Measurements from ENCODE around the gene PLTP.
"Not testable (repeated sequence)": the region's sequence is repeated elsewhere in the genome, so short reads cannot be mapped to it uniquely, and the experiment has no call there.

The PLTP gene

DNA sequence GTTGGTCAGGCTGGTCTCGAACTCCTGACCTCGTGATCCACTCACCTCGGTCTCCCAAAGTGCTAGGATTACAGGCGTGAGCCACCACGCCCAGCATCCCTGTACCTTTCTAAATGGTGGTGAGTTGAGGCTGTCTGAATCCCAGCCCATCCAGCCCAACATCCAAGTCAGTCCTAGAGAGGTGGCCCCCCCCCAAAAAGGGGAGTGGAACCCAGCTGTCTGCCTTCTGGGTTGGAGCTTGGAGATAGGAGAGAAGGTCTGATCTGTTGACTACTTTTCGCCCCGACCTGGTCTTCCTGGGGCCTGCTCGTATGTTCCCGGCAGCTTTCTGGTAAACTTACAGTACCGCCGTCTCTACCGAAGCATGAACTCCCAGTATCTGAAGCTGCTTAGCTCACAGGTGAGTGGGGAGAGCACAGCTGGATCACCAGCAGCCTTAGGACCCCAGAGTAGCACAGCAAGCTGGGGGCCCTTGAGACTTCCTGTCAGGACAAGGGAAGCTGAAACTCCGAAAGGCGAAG is 15.3 kb downstream of the PLTP start:
- DNase-seq: no peak

DNA sequence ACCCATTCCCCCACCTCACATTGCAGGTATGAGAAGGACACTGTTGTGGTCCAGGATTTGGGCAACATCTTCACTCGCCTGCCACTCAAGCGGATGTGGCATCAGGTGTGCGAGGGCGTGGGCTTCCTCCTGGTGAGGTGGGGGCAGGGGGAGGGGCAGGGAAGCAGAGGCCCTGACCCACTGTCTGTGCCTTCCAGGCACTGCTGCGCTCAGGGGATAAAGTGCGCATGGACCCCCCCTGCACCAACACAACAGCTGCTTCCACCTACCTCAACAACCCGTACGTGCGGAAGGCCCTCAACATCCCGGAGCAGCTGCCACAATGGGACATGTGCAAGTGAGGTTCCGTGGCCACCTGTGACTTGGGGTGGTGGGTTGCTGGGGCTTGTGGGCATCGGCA is 17.2 kb downstream of the PLTP start:
- no peak for DNase-seq

DNA sequence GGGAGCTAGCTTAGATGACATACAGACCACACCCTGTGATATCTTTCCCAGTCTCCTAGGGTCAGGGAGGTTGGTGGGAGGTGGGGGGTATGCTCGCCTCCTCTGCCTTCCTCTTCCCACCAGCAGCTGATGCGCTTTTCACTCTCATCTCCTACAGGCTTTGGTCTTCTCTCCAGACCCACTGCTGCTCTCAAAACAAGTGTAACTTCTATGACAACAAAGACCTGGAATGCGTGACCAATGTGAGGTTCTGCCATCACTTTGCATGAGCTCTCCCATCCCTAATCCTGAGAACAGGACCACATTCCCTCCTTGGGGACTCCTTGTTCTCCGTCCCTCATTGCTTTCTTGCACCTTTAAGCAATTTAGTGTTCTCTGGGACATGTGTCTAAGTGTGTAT is 18.1 kb downstream of the PLTP start:
- DNase-seq: no peak

- no peak for DNase-seq
Observed at GRCh38 chr20:45892828-45893500, 19.0 kb downstream of the PLTP start.

GRCh38 chr20:45892049-45892825 is 19.7 kb downstream of the PLTP start:
- no peak for DNase-seq

DNA sequence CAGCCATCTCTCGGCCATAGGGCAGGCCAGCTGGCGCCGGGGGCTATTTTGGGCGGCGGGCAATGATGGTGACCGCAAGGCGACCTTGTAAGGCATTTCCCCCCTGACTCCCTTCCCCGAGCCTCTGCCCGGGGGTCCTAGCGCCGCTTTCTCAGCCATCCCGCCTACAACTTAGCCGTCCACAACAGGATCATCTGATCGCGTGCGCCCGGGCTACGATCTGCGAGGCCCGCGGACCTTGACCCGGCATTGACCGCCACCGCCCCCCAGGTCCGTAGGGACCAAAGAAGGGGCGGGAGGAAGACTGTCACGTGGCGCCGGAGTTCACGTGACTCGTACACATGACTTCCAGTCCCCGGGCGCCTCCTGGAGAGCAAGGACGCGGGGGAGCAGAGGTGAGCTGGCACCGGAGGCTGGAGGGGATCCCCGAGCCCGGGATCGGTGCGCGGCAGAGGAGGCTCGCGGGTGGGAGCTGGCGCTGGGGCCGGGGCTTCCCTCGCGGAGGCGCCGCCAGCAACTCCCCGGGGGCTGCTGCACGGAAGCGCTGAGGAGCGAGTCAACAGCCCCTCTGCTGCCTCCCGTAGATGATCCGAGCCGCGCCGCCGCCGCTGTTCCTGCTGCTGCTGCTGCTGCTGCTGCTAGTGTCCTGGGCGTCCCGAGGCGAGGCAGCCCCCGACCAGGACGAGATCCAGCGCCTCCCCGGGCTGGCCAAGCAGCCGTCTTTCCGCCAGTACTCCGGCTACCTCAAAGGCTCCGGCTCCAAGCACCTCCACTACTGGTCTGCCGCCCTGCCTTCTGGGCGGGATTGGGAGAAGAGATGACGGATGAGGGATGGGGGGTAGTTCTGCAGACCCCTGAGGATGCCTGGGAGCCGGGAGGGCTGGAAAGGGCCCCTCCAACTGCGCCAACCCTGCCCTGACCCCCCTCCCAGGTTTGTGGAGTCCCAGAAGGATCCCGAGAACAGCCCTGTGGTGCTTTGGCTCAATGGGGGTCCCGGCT is 20.7 kb downstream of the PLTP start, which contains the start of the genes CTSA and NEURL2:
CTSA (plus strand) TSS at position 351 of the 999 bp plus-strand sequence; CDS start at position 585, 234 bp downstream.
NEURL2 (minus strand) TSS at position 224 of the 999 bp plus-strand sequence; CDS start at position 7, 217 bp downstream.
- peak; percentile 83 for DNase-seq

DNA sequence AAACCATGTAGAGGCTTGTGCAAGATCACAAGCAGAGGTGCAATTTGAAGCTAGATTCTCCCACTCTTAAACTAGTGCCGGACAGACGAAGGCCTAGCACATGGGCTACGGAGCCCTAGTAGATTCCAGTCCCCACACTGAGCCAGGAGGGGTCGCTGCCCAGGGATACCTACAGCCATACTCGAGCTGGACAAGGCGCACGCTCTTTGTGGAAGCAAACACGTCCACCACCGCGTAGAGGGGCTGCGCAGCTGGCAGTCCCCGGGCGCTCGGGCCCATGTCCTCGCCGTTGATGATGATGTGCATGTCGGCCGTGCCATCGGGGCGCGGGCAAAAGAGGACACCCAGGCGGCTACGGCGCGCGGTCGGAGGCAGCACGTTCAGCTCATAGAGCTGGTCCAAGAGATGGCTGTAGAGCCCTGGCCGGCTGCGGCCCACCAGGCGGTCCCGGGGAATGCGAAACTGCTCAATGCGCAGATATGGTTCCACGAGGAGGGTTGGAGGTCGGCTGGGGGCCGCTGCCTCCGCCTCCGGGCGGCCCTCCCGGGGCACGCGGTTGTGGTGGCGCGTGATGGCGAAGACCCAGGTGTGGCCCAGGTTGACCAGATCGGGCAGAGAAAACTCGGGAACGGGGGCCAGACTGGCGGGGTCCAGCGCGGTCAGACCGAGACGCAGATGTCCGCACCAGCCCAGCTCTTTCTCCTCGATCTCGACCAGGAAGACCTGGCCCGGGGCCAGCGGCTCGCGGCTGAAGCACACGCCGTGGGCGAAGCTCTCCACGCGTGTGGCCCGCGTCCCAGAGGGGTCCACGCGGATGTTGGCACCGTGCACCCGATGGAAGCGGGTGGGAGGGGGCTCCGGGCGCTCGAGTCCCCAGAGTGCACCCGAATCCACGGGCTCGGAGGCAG is 21.6 kb downstream of the PLTP start:
- DNase-seq: peak; percentile 46

DNA sequence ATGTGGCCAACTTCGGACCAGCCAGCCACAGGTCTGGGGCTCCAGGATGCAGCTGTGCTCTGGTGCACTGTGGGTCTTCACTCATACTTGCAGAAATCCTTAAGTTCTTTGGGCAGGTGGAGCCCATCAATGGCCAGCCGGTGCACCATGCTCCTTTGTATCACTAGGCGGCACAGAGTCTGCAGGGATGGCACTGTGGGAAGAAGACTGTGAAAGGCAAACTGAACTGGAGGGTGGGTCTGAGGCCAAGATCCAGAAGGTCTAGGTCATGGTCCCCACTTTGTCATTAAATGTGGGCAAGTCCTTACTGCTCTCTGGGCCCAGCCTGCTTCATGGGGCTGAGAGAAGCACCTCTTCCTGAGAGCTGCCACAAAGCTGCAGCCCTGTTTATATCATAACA is 23.3 kb downstream of the PLTP start:
- no peak for DNase-seq

GRCh38 chr20:45887346-45887715 is 24.6 kb downstream of the PLTP start, which contains the start of gene SPATA25:
Gene SPATA25, minus strand, starts transcription at chr20:45887622. Its CDS starts 32 bp downstream, at chr20:45887590.
- no peak for DNase-seq

GRCh38 chr20:45886590-45887345 is 25.2 kb downstream of the PLTP start:
- DNase-seq: no peak

- no peak for DNase-seq
Observed at GRCh38 chr20:45883100-45883469, 28.9 kb downstream of the PLTP start.

DNA sequence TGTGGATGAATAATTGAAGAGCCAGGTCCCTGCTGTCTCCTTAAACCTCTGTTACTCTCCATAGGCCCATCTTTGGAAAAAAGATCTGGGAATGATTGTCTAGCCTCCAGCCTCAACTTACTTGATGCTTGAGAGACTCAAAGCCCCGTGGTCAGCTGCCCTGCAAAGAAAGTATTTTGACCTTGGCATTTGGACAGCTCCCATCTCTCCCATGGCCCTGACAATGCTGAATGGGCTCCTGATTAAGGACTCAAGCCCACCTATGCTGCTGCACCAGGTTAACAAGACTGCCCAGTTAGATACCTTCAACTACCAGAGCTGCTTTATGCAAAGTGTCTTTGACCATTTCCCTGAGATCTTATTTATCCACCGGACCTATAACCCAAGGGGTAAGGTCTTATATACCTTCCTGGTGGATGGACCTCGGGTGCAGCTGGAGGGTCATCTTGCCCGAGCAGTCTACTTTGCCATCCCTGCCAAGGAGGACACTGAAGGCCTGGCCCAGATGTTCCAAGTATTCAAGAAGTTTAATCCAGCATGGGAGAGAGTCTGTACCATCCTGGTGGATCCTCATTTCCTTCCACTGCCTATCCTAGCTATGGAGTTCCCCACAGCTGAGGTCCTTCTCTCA is 29.4 kb downstream of the PLTP start:
- no peak for DNase-seq

DNA sequence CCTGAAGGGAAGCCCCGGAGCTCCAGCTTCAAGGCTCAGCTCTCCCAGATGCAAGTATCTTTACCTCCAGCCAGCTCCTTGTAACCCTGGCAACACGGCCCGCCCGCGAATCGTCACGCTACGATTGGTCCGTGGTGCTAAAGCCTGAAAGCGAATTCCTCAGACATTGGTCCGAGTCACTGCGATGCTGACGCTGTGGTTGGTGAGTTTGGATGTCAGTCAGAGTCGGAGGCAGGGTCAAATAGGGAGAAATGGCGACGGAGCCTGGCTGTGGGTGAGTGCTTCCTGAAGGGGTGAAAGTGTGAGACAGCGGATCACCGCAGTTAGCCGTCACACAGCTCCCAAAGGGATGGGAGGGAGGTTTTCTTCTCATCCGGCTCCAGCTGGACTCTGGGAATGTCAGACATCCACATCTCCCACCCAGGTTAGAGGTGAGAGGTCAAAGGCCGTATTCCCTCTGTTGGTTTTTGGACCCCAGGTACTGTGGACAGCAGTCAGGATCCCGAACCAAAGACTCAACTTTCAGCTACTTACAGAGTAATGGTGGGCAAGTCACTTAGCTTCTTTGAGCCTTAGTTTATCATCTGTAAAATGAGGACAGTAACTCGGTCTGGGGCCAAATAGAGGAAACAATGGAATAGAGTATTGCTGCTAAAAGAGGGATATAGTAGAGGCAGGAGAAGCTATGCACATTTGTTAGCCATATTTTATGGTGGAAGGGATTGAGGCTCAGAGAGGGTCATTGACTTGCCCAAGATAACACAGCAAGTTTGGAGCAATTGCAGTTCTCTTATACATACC is 30.8 kb downstream of the PLTP start, which contains the start of gene ZSWIM1:
ZSWIM1 (plus strand) TSS at position 240 of the 801 bp plus-strand sequence. CDS start 1,366 bp downstream, outside the sequence.
- peak; percentile 91 for DNase-seq

GRCh38 chr20:45878076-45878761 is 33.7 kb downstream of the PLTP start:
- DNase-seq: no peak

DNA sequence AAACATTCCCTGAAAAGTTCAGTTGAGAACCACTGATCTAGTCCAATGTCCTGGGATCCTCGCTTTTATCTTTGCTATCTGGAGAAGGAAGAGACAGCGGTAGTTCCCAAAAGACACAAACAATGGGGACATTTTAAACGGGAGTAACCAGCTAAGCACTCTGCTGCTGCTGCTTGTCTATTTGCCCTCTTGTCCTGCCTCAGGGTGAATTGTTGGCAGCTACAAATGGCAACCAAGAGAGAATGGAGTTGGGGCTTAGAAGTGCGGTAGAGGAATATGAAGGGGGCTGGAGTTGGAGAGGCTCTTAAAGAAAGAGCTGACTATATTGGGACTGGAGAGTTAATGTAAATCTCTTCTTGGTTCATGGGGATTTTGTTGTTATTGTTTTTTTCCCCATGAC is 37.4 kb downstream of the PLTP start:
- no peak for DNase-seq

- DNase-seq: not testable (repeated sequence)
Observed at GRCh38 chr20:45874104-45874481, 37.9 kb downstream of the PLTP start.

DNA sequence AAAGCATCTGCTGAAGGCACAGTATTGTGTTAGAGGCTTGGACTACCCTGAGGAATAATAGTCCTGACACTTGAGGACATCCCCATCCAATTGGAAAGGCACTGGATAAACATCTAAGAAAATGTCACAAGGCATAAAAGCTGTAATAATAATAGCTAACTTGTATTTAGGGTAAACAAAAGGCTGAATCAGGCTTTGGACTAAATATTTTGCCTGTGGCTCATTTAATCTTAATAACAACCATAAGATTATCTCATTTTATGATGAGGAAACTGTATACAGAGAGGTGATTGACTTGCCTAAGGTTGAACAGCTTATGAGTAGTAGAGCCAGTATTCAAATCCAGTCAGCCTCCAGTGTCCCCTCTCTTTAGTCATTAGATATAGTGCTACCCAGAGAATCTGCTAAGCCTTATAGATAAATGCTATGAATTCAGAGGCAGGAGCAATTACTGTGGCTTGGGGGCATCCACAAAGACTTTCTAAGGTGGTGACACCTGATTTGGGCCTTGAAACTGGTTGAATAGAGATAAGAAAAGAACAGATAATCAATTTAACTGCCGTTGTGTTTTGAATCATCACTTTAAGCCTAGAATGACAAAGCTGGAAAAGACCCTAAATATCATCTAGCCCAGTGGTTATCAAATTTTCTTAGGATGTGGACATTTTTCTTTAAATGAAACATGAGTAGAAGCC is 38.4 kb downstream of the PLTP start:
- DNase-seq: no peak

- DNase-seq: peak; percentile 7
Observed at GRCh38 chr20:45872626-45873025, 39.3 kb downstream of the PLTP start.

Data from NCI-H510A (cell line).